Chondrocyte (in vitro differentiated cells): ENCODE results near the gene ASXL2. TPM values are rescaled to one million over a fixed set of nuclear protein-coding genes. Genes with fewer than 3 reads are reported as not detected.

Source experiments
- DNase-seq: peaks from one replicate; pipeline ENCODE4 v3.0.0; 2021; ENCODE audit warnings: mixed read lengths, low spot score
- H3K27ac Mint-ChIP-seq: one replicate; pipeline ENCODE4 v1.8.0; 2021; ENCODE audit warnings: mild to moderate bottlenecking, moderate library complexity, mixed read lengths; ENCODE audit not compliant: unreplicated experiment
- H3K27me3 Mint-ChIP-seq: 2 replicates; pipeline ENCODE4 v1.8.0; 2021; ENCODE audit warnings: low read depth, mixed read lengths
- H3K36me3 Mint-ChIP-seq: 2 replicates; pipeline ENCODE4 v1.8.0; 2021; ENCODE audit warnings: low read depth, mixed read lengths
- H3K4me1 Mint-ChIP-seq: 2 replicates; pipeline ENCODE4 v1.8.0; 2021; ENCODE audit warnings: low read depth, mild to moderate bottlenecking, mixed read lengths
- H3K4me3 Mint-ChIP-seq: one replicate; pipeline ENCODE4 v1.8.0; 2021; ENCODE audit warnings: mild to moderate bottlenecking, moderate library complexity, mixed read lengths; ENCODE audit not compliant: unreplicated experiment
- H3K9me3 Mint-ChIP-seq: 2 replicates; pipeline ENCODE4 v1.8.0; 2021; ENCODE audit warnings: low read depth, mixed read lengths
- CTCF ChIP-seq: fragments of 200-600 bp; sonication (generic); IDR thresholded peaks from 2 replicates; pipeline ENCODE4 v1.5.0; 2021; ENCODE audit warnings: antibody characterized with exemption, mild to moderate bottlenecking, moderate library complexity
- total RNA-seq: library from RNA; stranded (reverse); gene quantifications from 3 replicates; pipeline ENCODE4 v1.2.1, GENCODE V29; 2021

The ASXL2 gene
- total RNA-seq, 1 donor from 2014 or later: 24.7 TPM

GRCh38 chr2:25810428-25810827 lies 67.9 kb downstream of the ASXL2 start:
- Mint-ChIP-seq H3K9me3 (no peaks in the 10 kb centered on the region), H3K4me1 (peaks cover 3% of the 10 kb centered on the region), H3K4me3 (no peak overlapping the region), H3K27me3 (no peaks in the 10 kb centered on the region), H3K27ac (no peak overlapping the region), H3K36me3 (peaks cover 5% of the 10 kb centered on the region)
- DNase-seq: no peak
- TF ChIP-seq CTCF: no peak

GRCh38 chr2:25809646-25810045 lies 68.6 kb downstream of the ASXL2 start:
- no peak for DNase-seq
- H3K36me3 Mint-ChIP-seq: peaks cover 5% of the 10 kb centered on the region
- H3K27me3 Mint-ChIP-seq: no peaks in the 10 kb centered on the region
- TF ChIP-seq CTCF: no peak
- no peak overlapping the region for H3K4me3 Mint-ChIP-seq
- H3K4me1 Mint-ChIP-seq: peaks cover 3% of the 10 kb centered on the region
- no peaks in the 10 kb centered on the region for H3K9me3 Mint-ChIP-seq
- H3K27ac Mint-ChIP-seq: no peak overlapping the region

- Mint-ChIP-seq H3K36me3 (peaks cover 18% of the 10 kb centered on the region), H3K4me3 (no peak overlapping the region), H3K27ac (no peak overlapping the region), H3K9me3 (no peaks in the 10 kb centered on the region), H3K4me1 (peaks cover 3% of the 10 kb centered on the region), H3K27me3 (no peaks in the 10 kb centered on the region)
- DNase-seq: no peak
- TF ChIP-seq CTCF: no peak
Observed at GRCh38 chr2:25808006-25808383, 70.3 kb downstream of the ASXL2 start.

- no peak for TF ChIP-seq CTCF
Observed at GRCh38 chr2:25806941-25807340, 71.3 kb downstream of the ASXL2 start.

GRCh38 chr2:25805987-25806386 lies 72.3 kb downstream of the ASXL2 start:
- no peak overlapping the region for H3K27ac Mint-ChIP-seq
- H3K4me3 Mint-ChIP-seq: no peak overlapping the region
- H3K9me3 Mint-ChIP-seq: no peaks in the 10 kb centered on the region
- TF ChIP-seq CTCF: no peak
- DNase-seq: no peak
- H3K27me3 Mint-ChIP-seq: no peaks in the 10 kb centered on the region
- H3K36me3 Mint-ChIP-seq: peaks cover 20% of the 10 kb centered on the region
- peaks cover 3% of the 10 kb centered on the region for H3K4me1 Mint-ChIP-seq

More at GRCh38 chr2:25806941-25807340, 71.3 kb downstream of the ASXL2 start:
- no peak overlapping the region for H3K27ac Mint-ChIP-seq
- DNase-seq: no peak
- no peaks in the 10 kb centered on the region for H3K9me3 Mint-ChIP-seq
- H3K27me3 Mint-ChIP-seq: no peaks in the 10 kb centered on the region
- H3K4me3 Mint-ChIP-seq: no peak overlapping the region
- H3K4me1 Mint-ChIP-seq: peaks cover 3% of the 10 kb centered on the region
- H3K36me3 Mint-ChIP-seq: peaks cover 18% of the 10 kb centered on the region
